HepG2 (cell line): ENCODE results near the gene MYH7. TPM values are rescaled to one million over a fixed set of nuclear protein-coding genes. Genes with fewer than 3 reads are reported as not detected.

ENCODE experiments used
- BCLAF1 ChIP-seq: fragments of 450-650 bp; IDR thresholded peaks from 2 replicates; pipeline ENCODE4 v1.6.1; 2017; ENCODE audit warnings: mild to moderate bottlenecking
- CREM ChIP-seq, 2 experiments: sonication (generic) in 1 of 2; formaldehyde crosslinking in 1 of 2; IDR thresholded peaks; 2 replicates each; pipeline versions ENCODE4 v1.4.0 to v1.6.1; 2016 to 2020; ENCODE audit warnings: antibody characterized with exemption in 1 of 2, mild to moderate bottlenecking in 1 of 2, missing genetic modification reagents in 1 of 2
- DMTF1 ChIP-seq: sonication (generic); formaldehyde crosslinking; IDR thresholded peaks from 2 replicates; pipeline ENCODE4 v1.4.0; 2020; ENCODE audit warnings: mild to moderate bottlenecking, missing genetic modification reagents
- FOXJ3 ChIP-seq: sonication (generic); formaldehyde crosslinking; IDR thresholded peaks from 2 replicates; pipeline ENCODE4 v1.4.0; 2020; ENCODE audit warnings: missing genetic modification reagents, mild to moderate bottlenecking, borderline replicate concordance
- GATAD2A ChIP-seq: IDR thresholded peaks from 2 replicates; pipeline ENCODE4 v1.6.1; 2016
- GLI4 ChIP-seq: sonication (generic); formaldehyde crosslinking; IDR thresholded peaks from 2 replicates; pipeline ENCODE4 v1.5.1; 2020; ENCODE audit warnings: missing genetic modification reagents, mild to moderate bottlenecking, moderate library complexity, borderline replicate concordance
- KMT2A ChIP-seq: sonication (generic); formaldehyde crosslinking; IDR thresholded peaks from 2 replicates; pipeline ENCODE4 v1.4.0; 2020; ENCODE audit warnings: missing genetic modification reagents
- MIXL1 ChIP-seq: IDR thresholded peaks from 2 replicates; pipeline ENCODE4 v1.6.1; 2016
- MLLT10 ChIP-seq: sonication (generic); formaldehyde crosslinking; IDR thresholded peaks from 2 replicates; pipeline ENCODE4 v1.4.0; 2020; ENCODE audit warnings: missing genetic modification reagents
- NFATC3 ChIP-seq: sonication (generic); formaldehyde crosslinking; IDR thresholded peaks from 2 replicates; pipeline ENCODE4 v1.5.1; 2020; ENCODE audit warnings: mild to moderate bottlenecking, missing genetic modification reagents
- PAX8 ChIP-seq: sonication (generic); formaldehyde crosslinking; IDR thresholded peaks from 2 replicates; pipeline ENCODE4 v1.8.0; 2022; ENCODE audit warnings: mild to moderate bottlenecking, missing genetic modification reagents, borderline replicate concordance
- THAP11 ChIP-seq: IDR thresholded peaks from 2 replicates; pipeline ENCODE4 v1.6.1; 2016; ENCODE audit warnings: missing biosample characterization, missing genetic modification reagents
- ZBTB7B ChIP-seq: sonication (generic); formaldehyde crosslinking; IDR thresholded peaks from 2 replicates; pipeline ENCODE4 v1.4.0; 2020; ENCODE audit warnings: missing genetic modification reagents
- ZNF232 ChIP-seq: sonication (generic); formaldehyde crosslinking; IDR thresholded peaks from 2 replicates; pipeline ENCODE4 v1.4.0; 2020; ENCODE audit warnings: missing genetic modification reagents, borderline replicate concordance
- ZNF253 ChIP-seq: sonication (generic); formaldehyde crosslinking; IDR thresholded peaks from 2 replicates; pipeline ENCODE4 v1.8.0; 2022; ENCODE audit warnings: mild to moderate bottlenecking, missing genetic modification reagents, borderline replicate concordance
- ZNF432 ChIP-seq: sonication (generic); formaldehyde crosslinking; IDR thresholded peaks from 2 replicates; pipeline ENCODE4 v1.5.0; 2020; ENCODE audit warnings: missing genetic modification reagents, mild to moderate bottlenecking, borderline replicate concordance
- ZNF605 ChIP-seq: sonication (generic); formaldehyde crosslinking; IDR thresholded peaks from 2 replicates; pipeline ENCODE4 v1.8.0; 2022; ENCODE audit warnings: mild to moderate bottlenecking, missing genetic modification reagents
- ZNF614 ChIP-seq: IDR thresholded peaks from 2 replicates; pipeline ENCODE4 v1.6.1; 2018; ENCODE audit warnings: missing biosample characterization, missing genetic modification reagents, inconsistent platforms, borderline replicate concordance
- polyA plus RNA-seq, 8 experiments: library from polyadenylated mRNA; depleted of rRNA in 3 of 8; stranded (reverse) in 7 of 8; unstranded in 1 of 8; fragments of >200 nt; fragmentation: Illumina TruSeq in 4 of 8; extraction: Trizol in 4 of 8; gene quantifications; 2 replicates each; pipeline versions ENCODE4 v1.2.1 to v1.2.3, GENCODE V29; 2011 to 2016; ENCODE audit warnings: low read depth in 4 of 8, missing spikeins in 1 of 8, mixed read lengths in 1 of 8; ENCODE audit not compliant: insufficient read depth in 1 of 8
- total RNA-seq, 5 experiments: library from RNA; depleted of rRNA; stranded (reverse); fragments of >200 nt; fragmentation: Illumina TruSeq; extraction: Trizol; gene quantifications; 2 replicates each; pipeline ENCODE4 v1.2.3, GENCODE V29; 2016; ENCODE audit warnings: low read depth in 1 of 5
- TF ChIP-seq, protein P1 (sequence below): sonication (generic); formaldehyde crosslinking; conservative IDR thresholded peaks from 2 replicates; pipeline ENCODE4 v1.4.0; 2020; ENCODE audit warnings: missing genetic modification reagents
- TF ChIP-seq, protein P2 (sequence below): sonication (generic); formaldehyde crosslinking; IDR thresholded peaks from 2 replicates; pipeline ENCODE4 v1.4.0; 2020; ENCODE audit warnings: mild to moderate bottlenecking, missing genetic modification reagents
- TF ChIP-seq, protein P3 (sequence below): sonication (generic); formaldehyde crosslinking; IDR thresholded peaks from 2 replicates; pipeline ENCODE4 v1.8.1; 2023; ENCODE audit warnings: mild to moderate bottlenecking, moderate library complexity, missing genetic modification reagents

MYH7 gene
- total and polyA plus RNA-seq, 2 of the 13 experiments (the other 11 are each of a cell fraction or from before 2014, with no cell fraction given): 0.04 TPM; not detected in 1

GRCh38 chr14:23454445-23454856 lies 19.0 kb upstream of the MYH7 start (continued):
- 0 out of 2 replicates have a peak, but pooled peaks have one; percentile 47 for TF ChIP-seq ZNF614 (CRISPR knock-in tag)
- no peak for TF ChIP-seq ZNF253 (CRISPR knock-in tag)
- no peak for TF ChIP-seq THAP11 (CRISPR knock-in tag)
- no peak for TF ChIP-seq ZNF232 (CRISPR knock-in tag)
- no peak for TF ChIP-seq CREM (IDR thresholded peaks at IDR 0.05)
- TF ChIP-seq CREM (CRISPR knock-in tag; IDR thresholded peaks at IDR 0.05): no peak
- peak; percentile 84 for TF ChIP-seq MIXL1 (CRISPR knock-in tag)
- TF ChIP-seq GATAD2A: peak; percentile 52; the same call in 1 of the 2 replicates
- TF ChIP-seq, protein P1, sequence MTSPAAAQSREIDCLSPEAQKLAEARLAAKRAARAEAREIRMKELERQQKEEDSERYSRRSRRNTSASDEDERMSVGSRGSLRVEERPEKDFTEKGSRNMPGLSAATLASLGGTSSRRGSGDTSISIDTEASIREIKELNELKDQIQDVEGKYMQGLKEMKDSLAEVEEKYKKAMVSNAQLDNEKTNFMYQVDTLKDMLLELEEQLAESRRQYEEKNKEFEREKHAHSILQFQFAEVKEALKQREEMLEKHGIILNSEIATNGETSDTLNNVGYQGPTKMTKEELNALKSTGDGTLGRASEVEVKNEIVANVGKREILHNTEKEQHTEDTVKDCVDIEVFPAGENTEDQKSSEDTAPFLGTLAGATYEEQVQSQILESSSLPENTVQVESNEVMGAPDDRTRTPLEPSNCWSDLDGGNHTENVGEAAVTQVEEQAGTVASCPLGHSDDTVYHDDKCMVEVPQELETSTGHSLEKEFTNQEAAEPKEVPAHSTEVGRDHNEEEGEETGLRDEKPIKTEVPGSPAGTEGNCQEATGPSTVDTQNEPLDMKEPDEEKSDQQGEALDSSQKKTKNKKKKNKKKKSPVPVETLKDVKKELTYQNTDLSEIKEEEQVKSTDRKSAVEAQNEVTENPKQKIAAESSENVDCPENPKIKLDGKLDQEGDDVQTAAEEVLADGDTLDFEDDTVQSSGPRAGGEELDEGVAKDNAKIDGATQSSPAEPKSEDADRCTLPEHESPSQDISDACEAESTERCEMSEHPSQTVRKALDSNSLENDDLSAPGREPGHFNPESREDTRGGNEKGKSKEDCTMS (CRISPR knock-in tag): no peak
- no peak for TF ChIP-seq PAX8 (CRISPR knock-in tag)
- no peak for TF ChIP-seq MLLT10 (CRISPR knock-in tag)
- TF ChIP-seq KMT2A (CRISPR knock-in tag): no peak
- no peak for TF ChIP-seq FOXJ3 (CRISPR knock-in tag)
- TF ChIP-seq ZNF432: no peak
- TF ChIP-seq ZBTB7B (CRISPR knock-in tag): no peak
- no peak for TF ChIP-seq ZNF605 (CRISPR knock-in tag)
- no peak for TF ChIP-seq GLI4
- no peak for TF ChIP-seq NFATC3 (CRISPR knock-in tag)
- no peak for TF ChIP-seq DMTF1 (CRISPR knock-in tag)
- TF ChIP-seq, protein P2, sequence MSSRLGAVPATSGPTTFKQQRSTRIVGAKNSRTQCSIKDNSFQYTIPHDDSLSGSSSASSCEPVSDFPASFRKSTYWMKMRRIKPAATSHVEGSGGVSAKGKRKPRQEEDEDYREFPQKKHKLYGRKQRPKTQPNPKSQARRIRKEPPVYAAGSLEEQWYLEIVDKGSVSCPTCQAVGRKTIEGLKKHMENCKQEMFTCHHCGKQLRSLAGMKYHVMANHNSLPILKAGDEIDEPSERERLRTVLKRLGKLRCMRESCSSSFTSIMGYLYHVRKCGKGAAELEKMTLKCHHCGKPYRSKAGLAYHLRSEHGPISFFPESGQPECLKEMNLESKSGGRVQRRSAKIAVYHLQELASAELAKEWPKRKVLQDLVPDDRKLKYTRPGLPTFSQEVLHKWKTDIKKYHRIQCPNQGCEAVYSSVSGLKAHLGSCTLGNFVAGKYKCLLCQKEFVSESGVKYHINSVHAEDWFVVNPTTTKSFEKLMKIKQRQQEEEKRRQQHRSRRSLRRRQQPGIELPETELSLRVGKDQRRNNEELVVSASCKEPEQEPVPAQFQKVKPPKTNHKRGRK (CRISPR knock-in tag): no peak
- TF ChIP-seq BCLAF1: no peak
- TF ChIP-seq, protein P3, sequence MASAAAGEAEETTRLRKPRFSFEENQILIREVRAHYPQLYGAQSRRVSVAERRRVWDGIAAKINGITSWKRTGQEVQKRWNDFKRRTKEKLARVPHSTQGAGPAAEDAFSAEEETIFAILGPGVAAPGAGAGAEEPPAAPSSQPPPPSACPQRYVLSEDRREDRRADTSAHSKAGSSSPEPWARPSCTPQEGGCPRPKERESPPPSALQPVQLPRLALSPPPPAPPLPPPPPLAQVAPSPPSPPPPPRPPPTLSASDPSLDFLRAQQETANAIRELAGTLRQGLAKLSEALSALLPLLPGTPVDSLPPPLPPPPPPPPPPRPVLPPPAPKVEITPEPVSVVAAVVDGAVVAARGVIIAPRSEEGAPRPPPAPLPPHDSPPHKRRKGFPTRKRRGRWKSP (CRISPR knock-in tag): no peak
